Measurements from ENCODE around the gene RSU1. TPM values are rescaled to one million over a fixed set of nuclear protein-coding genes. Genes with fewer than 3 reads are reported as not detected.

Gene RSU1
- total RNA-seq, 4 donors from 2014 or later, result 25.1 to 61.6 (median 44.7) TPM

DNA sequence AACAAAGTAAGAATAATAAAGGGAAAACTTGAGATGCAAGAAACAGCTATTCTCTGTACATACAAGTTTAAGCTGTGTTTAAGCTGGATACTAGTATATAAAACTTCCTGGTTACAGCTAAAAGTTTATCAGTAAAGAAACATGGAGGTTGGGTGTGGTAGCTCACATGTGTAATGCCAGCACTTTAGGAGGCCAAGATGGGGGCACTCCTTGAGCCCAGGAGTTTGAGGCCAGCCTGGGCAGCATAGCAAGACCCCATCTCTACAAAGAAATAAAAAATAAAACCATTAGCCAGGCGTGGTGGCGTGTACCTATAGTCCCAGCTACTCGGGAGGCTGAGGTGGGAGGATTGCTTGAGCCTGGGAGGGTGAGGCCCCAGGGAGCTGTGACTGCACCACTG, 3.2 kb downstream of the RSU1 start:
- Histone ChIP-seq H3K9me3 (no peaks in the 10 kb centered on the region), H3K27ac (no peak overlapping the region), H3K27me3 (no peaks in the 10 kb centered on the region), H3K4me1 (peaks cover 0 to 33% (median 16%) of the 10 kb centered on the region in 4 donors), H3K36me3 (peaks cover 0 to 5% (median 0%) of the 10 kb centered on the region in 3 donors), H3K4me3 (no peak overlapping the region)
- no peak for DNase-seq (ENCODE audit: low spot score in 2 of 2)
- WGBS, 2 donors, result 93 to 97% methylated on average over 3 of the region's 3 CpGs
- TF ChIP-seq POLR2A (IDR thresholded peaks at IDR 0.05) (no peak), EP300 (IDR thresholded peaks at IDR 0.05) (no peak)
- TF ChIP-seq, protein P1, sequence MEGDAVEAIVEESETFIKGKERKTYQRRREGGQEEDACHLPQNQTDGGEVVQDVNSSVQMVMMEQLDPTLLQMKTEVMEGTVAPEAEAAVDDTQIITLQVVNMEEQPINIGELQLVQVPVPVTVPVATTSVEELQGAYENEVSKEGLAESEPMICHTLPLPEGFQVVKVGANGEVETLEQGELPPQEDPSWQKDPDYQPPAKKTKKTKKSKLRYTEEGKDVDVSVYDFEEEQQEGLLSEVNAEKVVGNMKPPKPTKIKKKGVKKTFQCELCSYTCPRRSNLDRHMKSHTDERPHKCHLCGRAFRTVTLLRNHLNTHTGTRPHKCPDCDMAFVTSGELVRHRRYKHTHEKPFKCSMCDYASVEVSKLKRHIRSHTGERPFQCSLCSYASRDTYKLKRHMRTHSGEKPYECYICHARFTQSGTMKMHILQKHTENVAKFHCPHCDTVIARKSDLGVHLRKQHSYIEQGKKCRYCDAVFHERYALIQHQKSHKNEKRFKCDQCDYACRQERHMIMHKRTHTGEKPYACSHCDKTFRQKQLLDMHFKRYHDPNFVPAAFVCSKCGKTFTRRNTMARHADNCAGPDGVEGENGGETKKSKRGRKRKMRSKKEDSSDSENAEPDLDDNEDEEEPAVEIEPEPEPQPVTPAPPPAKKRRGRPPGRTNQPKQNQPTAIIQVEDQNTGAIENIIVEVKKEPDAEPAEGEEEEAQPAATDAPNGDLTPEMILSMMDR (IDR thresholded peaks at IDR 0.05), result no peak

DNA sequence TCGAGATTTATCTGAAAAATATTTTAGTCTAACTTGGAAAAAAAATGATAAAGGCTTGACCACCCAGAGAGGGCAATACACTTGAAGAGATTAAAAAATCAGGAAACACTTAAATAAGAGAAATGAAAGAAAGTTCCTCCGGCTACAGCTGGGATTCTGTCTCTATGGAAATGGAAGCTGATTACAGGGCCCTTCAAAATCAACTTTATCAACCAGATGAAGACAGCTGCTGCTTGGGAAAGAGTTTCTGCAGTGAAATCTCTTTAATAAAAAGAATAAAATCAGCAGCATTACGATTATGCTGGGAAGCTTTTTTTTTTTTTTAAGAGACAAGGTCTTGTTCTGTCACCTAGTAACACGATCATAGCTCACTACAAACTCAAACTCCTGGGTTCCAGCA, 4.5 kb downstream of the RSU1 start:
- peaks cover 0 to 23% (median 13%) of the 10 kb centered on the region in 4 donors for H3K4me1 ChIP-seq
- H3K9me3 ChIP-seq, result no peaks in the 10 kb centered on the region
- H3K27me3 ChIP-seq, result no peaks in the 10 kb centered on the region
- peaks cover 0 to 5% (median 0%) of the 10 kb centered on the region in 3 donors for H3K36me3 ChIP-seq
- TF ChIP-seq, protein P1 (IDR thresholded peaks at IDR 0.05), result no peak
- TF ChIP-seq POLR2A (IDR thresholded peaks at IDR 0.05) (no peak), EP300 (IDR thresholded peaks at IDR 0.05) (no peak)
- DNase-seq (ENCODE audit: low spot score in 2 of 2), result no peak
- no peak overlapping the region for H3K4me3 ChIP-seq
- 72 to 74% methylated on average over 4 of the region's 4 CpGs for WGBS, 2 donors
- H3K27ac ChIP-seq, result no peak overlapping the region

DNA sequence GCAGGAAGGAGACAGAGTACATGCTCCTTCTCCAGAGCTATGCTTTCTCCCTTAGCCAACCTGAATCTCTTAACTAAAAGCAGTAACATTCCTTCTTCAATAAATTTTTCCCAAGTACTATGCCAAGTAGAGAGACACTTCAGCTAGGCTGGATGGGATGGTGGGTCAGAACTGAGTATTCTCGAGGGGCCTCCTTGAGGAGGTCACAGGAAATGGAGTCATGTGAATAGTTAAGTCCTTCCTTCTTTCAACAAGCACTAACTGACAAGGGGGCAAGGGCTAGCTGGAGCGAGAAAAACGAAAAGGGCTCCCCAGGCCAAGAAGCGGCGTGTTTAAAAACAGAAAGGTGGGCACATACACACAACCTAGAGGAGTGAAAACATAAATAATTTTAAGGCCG, 5.5 kb downstream of the RSU1 start:
- 81 to 84% methylated on average over 6 of the region's 6 CpGs for WGBS, 2 donors
- no peak for DNase-seq (ENCODE audit: low spot score in 2 of 2)
- Histone ChIP-seq H3K4me3 (no peak overlapping the region), H3K27ac (no peak overlapping the region), H3K4me1 (peaks cover 0 to 23% (median 13%) of the 10 kb centered on the region in 4 donors), H3K27me3 (no peaks in the 10 kb centered on the region), H3K9me3 (no peaks in the 10 kb centered on the region), H3K36me3 (peaks cover 0 to 5% (median 0%) of the 10 kb centered on the region in 3 donors)
- TF ChIP-seq POLR2A (IDR thresholded peaks at IDR 0.05) (no peak), EP300 (IDR thresholded peaks at IDR 0.05) (no peak)
- TF ChIP-seq, protein P1 (IDR thresholded peaks at IDR 0.05), result no peak

DNA sequence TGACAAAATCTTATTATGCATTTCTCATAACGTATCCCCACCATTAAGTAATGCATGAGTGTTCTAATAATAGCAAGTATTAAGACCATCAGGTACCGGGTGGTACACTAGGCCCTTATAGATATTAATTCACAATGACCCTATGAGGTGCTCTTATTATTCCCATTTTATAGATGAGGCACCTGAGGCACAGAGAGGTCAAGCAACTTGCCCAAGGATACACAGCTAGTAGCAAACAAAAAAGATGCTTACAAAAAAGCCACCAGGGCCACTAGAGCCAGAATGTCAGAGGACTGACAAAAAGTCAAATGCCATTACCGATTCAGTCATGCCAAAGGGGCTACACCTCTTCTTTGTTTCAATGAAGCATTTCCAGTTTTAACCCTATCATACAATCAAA, 5.9 kb downstream of the RSU1 start:
- Histone ChIP-seq H3K27me3 (no peaks in the 10 kb centered on the region), H3K27ac (no peak overlapping the region), H3K36me3 (peaks cover 0 to 5% (median 0%) of the 10 kb centered on the region in 3 donors), H3K4me3 (no peak overlapping the region), H3K9me3 (no peaks in the 10 kb centered on the region), H3K4me1 (peaks cover 0 to 18% (median 10%) of the 10 kb centered on the region in 4 donors)
- no peak for TF ChIP-seq EP300 (IDR thresholded peaks at IDR 0.05)
- TF ChIP-seq, protein P1 (IDR thresholded peaks at IDR 0.05), result no peak
- TF ChIP-seq POLR2A (IDR thresholded peaks at IDR 0.05), result no peak
- DNase-seq (ENCODE audit: low spot score in 2 of 2), result no peak
- 76 to 81% methylated on average over 3 of the region's 3 CpGs for WGBS, 2 donors

DNA sequence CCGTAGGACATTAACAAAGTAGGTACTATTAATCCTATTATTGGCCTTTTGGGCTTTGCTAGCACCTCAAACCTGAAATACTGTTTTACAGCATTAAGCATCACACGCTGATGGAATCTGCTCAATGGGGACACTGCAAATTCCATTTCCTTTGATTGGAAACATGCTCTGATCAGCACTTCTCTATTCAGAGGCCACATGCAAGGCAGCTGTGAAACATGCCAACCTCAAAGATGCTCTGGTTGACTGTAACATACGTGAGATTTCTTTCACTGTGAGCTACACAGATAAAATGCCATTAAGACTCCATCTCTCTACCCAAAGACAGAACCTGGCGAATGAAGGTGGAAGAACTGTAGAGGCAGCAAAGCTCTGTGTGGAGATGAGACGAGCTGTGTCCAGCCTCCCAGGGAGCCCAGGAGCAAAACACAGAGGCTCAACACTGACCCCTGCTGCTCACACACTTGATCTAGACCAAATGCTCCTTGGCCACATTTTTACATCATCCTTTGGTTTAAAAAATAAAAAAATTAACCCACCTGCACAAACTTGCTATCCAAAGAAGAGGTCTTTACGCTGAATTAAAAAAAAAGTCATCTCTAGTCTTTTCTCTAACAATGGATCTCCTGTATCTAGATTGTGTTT, 8.0 kb downstream of the RSU1 start:
- no peak for TF ChIP-seq EP300 (IDR thresholded peaks at IDR 0.05)
- TF ChIP-seq, protein P1 (IDR thresholded peaks at IDR 0.05), result peak in 3 of 5 experiments; percentile 10 to 34 (median 18)
- Histone ChIP-seq H3K4me3 (no peak overlapping the region), H3K36me3 (peaks cover 0 to 9% (median 0%) of the 10 kb centered on the region in 3 donors), H3K9me3 (no peaks in the 10 kb centered on the region), H3K4me1 (no peaks in the 10 kb centered on the region), H3K27ac (no peak overlapping the region), H3K27me3 (no peaks in the 10 kb centered on the region)
- 57 to 84% methylated on average over 6 of the region's 6 CpGs for WGBS, 2 donors
- peak in 1 of 2 donors; percentile 18 for DNase-seq (ENCODE audit: low spot score in 2 of 2)

Measured in tibial nerve (tissue), 4 donors.